ENCODE measurements around the gene KCNC3. TPM values are rescaled to one million over a fixed set of nuclear protein-coding genes. Genes with fewer than 3 reads are reported as not detected.
A peak's percentile ranks its signal among the peaks of the same experiment; 100 is the strongest.

Gene KCNC3
- total and polyA plus RNA-seq, 2 experiments from 2014 or later = 1.3 to 3.4 TPM

GRCh38 chr19:50300051-50300450, 29.1 kb downstream of the KCNC3 start (continued):
- TF ChIP-seq, protein P1, sequence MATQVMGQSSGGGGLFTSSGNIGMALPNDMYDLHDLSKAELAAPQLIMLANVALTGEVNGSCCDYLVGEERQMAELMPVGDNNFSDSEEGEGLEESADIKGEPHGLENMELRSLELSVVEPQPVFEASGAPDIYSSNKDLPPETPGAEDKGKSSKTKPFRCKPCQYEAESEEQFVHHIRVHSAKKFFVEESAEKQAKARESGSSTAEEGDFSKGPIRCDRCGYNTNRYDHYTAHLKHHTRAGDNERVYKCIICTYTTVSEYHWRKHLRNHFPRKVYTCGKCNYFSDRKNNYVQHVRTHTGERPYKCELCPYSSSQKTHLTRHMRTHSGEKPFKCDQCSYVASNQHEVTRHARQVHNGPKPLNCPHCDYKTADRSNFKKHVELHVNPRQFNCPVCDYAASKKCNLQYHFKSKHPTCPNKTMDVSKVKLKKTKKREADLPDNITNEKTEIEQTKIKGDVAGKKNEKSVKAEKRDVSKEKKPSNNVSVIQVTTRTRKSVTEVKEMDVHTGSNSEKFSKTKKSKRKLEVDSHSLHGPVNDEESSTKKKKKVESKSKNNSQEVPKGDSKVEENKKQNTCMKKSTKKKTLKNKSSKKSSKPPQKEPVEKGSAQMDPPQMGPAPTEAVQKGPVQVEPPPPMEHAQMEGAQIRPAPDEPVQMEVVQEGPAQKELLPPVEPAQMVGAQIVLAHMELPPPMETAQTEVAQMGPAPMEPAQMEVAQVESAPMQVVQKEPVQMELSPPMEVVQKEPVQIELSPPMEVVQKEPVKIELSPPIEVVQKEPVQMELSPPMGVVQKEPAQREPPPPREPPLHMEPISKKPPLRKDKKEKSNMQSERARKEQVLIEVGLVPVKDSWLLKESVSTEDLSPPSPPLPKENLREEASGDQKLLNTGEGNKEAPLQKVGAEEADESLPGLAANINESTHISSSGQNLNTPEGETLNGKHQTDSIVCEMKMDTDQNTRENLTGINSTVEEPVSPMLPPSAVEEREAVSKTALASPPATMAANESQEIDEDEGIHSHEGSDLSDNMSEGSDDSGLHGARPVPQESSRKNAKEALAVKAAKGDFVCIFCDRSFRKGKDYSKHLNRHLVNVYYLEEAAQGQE (IDR thresholded peaks at IDR 0.05; ENCODE audit: unreplicated experiment) = no peak
- TF ChIP-seq ETS1 (IDR thresholded peaks at IDR 0.05) = no peak

- peak overlapping the region; percentile 48; the same call in 1 of the 2 replicates for H3K4me2 ChIP-seq
- no peaks in the 10 kb centered on the region for H3K36me3 ChIP-seq (ENCODE audit: insufficient read depth)
- no peaks in the 10 kb centered on the region for H3K27me3 ChIP-seq (ENCODE audit: insufficient read depth)
- peaks cover 3% of the 10 kb centered on the region for H3K4me1 ChIP-seq (ENCODE audit: insufficient read depth)
- Mint-ChIP-seq H3K27me3 (ENCODE audit: insufficient read depth, low read depth, poor library complexity) (peaks cover 13% of the 10 kb centered on the region), H3K27ac (no peak overlapping the region), H3K9me3 (peaks cover 100% of the 10 kb centered on the region), H3K4me1 (no peaks in the 10 kb centered on the region), H3K36me3 (ENCODE audit: low read depth) (peaks cover 34% of the 10 kb centered on the region), H3K4me3 (no peak overlapping the region)
- no peak for ATAC-seq
- no peaks in the 10 kb centered on the region for H3K79me2 ChIP-seq (replicated peaks; ENCODE audit: insufficient read depth)
- no peak overlapping the region for H3K4me3 ChIP-seq
- TF ChIP-seq POLR2AphosphoS5 (IDR thresholded peaks at IDR 0.05; ENCODE audit: low read depth) (no peak), CREB1 (CRISPR knock-in tag; IDR thresholded peaks at IDR 0.05; ENCODE audit: low read depth) (no peak), JUNB (IDR thresholded peaks at IDR 0.05; ENCODE audit: unreplicated experiment) (no peak), ETS1 (IDR thresholded peaks at IDR 0.05) (no peak), ZNF331 (CRISPR knock-in tag; IDR thresholded peaks at IDR 0.05; ENCODE audit: low read depth) (no peak), STAT1 (IDR thresholded peaks at IDR 0.05; ENCODE audit: unreplicated experiment) (no peak)
- TF ChIP-seq, protein P1 (IDR thresholded peaks at IDR 0.05; ENCODE audit: unreplicated experiment) = no peak
- TF ChIP-seq, protein P2, sequence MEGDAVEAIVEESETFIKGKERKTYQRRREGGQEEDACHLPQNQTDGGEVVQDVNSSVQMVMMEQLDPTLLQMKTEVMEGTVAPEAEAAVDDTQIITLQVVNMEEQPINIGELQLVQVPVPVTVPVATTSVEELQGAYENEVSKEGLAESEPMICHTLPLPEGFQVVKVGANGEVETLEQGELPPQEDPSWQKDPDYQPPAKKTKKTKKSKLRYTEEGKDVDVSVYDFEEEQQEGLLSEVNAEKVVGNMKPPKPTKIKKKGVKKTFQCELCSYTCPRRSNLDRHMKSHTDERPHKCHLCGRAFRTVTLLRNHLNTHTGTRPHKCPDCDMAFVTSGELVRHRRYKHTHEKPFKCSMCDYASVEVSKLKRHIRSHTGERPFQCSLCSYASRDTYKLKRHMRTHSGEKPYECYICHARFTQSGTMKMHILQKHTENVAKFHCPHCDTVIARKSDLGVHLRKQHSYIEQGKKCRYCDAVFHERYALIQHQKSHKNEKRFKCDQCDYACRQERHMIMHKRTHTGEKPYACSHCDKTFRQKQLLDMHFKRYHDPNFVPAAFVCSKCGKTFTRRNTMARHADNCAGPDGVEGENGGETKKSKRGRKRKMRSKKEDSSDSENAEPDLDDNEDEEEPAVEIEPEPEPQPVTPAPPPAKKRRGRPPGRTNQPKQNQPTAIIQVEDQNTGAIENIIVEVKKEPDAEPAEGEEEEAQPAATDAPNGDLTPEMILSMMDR (conservative IDR thresholded peaks at IDR 0.05; ENCODE audit: low read depth in 2 of 2) = no peak
- no peaks in the 10 kb centered on the region for H3K9me2 ChIP-seq (ENCODE audit: insufficient read depth)
- H3K27ac ChIP-seq (ENCODE audit: low read depth) = 0 out of 2 replicates have a peak overlapping the region, but pooled peaks have one; percentile 39
- no peaks in the 10 kb centered on the region for H4K20me1 ChIP-seq (replicated peaks; ENCODE audit: insufficient read depth)
- peaks cover 4% of the 10 kb centered on the region; the same call in 1 of the 2 replicates for H3F3A ChIP-seq (replicated peaks; ENCODE audit: low read depth)
- DNase-seq (ENCODE audit: low spot score) = no peak
- H2AFZ ChIP-seq = no peak overlapping the region
These were observed 35.7 kb downstream of the KCNC3 start for GRCh38 chr19:50293263-50294004.
